ENCODE measurements around the gene ADARB2.

The ADARB2 gene

GRCh38 chr10:1376384-1376945, 360.9 kb downstream of the ADARB2 start:
- no peak for DNase-seq

- no peak for DNase-seq
These were observed 361.8 kb downstream of the ADARB2 start for GRCh38 chr10:1375346-1376170.

- DNase-seq, result no peak
These were observed 362.6 kb downstream of the ADARB2 start for GRCh38 chr10:1374511-1375345.

GRCh38 chr10:1373287-1373686, 364.0 kb downstream of the ADARB2 start:
- no peak for DNase-seq

GRCh38 chr10:1372212-1372611, 365.1 kb downstream of the ADARB2 start:
- no peak for DNase-seq

GRCh38 chr10:1370298-1370697, 367.0 kb downstream of the ADARB2 start:
- DNase-seq, result no peak

GRCh38 chr10:1369665-1370064, 367.7 kb downstream of the ADARB2 start:
- no peak for DNase-seq

- DNase-seq, result no peak
These were observed 368.1 kb downstream of the ADARB2 start for GRCh38 chr10:1369197-1369596.

- no peak for DNase-seq
These were observed 368.5 kb downstream of the ADARB2 start for GRCh38 chr10:1368842-1369171.

- DNase-seq, result no peak
These were observed 369.1 kb downstream of the ADARB2 start for GRCh38 chr10:1367938-1368841.

GRCh38 chr10:1366811-1367425, 370.4 kb downstream of the ADARB2 start:
- DNase-seq, result no peak

GRCh38 chr10:1366322-1366691, 371.0 kb downstream of the ADARB2 start:
- no peak for DNase-seq

GRCh38 chr10:1365540-1366321, 371.6 kb downstream of the ADARB2 start:
- DNase-seq, result no peak

- no peak for DNase-seq
These were observed 373.0 kb downstream of the ADARB2 start for GRCh38 chr10:1364151-1364910.

GRCh38 chr10:1363446-1364121, 373.7 kb downstream of the ADARB2 start:
- no peak for DNase-seq

- no peak for DNase-seq
These were observed 374.5 kb downstream of the ADARB2 start for GRCh38 chr10:1362589-1363445.

GRCh38 chr10:1361411-1362105, 375.8 kb downstream of the ADARB2 start:
- DNase-seq, result no peak

GRCh38 chr10:1360558-1361164, 376.7 kb downstream of the ADARB2 start:
- DNase-seq, result no peak
